Breast epithelium (tissue), 4 donors: ENCODE measurements around the gene EML1. TPM values are rescaled to one million over a fixed set of nuclear protein-coding genes. Genes with fewer than 3 reads are reported as not detected.

Experiments used
- DNase-seq, 2 donors: peaks; one replicate each; pipeline ENCODE4 v3.0.0-alpha.2; 2019; ENCODE audit warnings: low spot score in 2 of 2
- H3K27ac ChIP-seq, 2 donors: fragments of 200-600 bp; sonication (generic) in 1 of 2; one replicate each; pipeline ENCODE4 v1.5.1; 2016 to 2019; ENCODE audit warnings: mild to moderate bottlenecking in 1 of 2
- H3K27me3 ChIP-seq, 2 donors: fragments of 200-600 bp; sonication (generic) in 1 of 2; one replicate each; pipeline versions ENCODE4 v1.5.1 to v1.6.0; 2017 to 2019; ENCODE audit warnings: control low read depth in 1 of 2, mild to moderate bottlenecking in 1 of 2
- H3K36me3 ChIP-seq: fragments of 200-600 bp; one replicate; pipeline ENCODE4 v1.5.1; 2019
- H3K4me1 ChIP-seq, 2 donors: fragments of 200-600 bp; sonication (generic); one replicate each; pipeline ENCODE4 v1.5.1; 2016 to 2019; ENCODE audit warnings: control low read depth in 1 of 2
- H3K4me3 ChIP-seq, 3 donors: fragments of 200-600 bp; sonication (generic); 1 replicate in 2 of 3; 2 replicates in 1 of 3; pipeline ENCODE4 v1.5.1; 2016 to 2019; ENCODE audit warnings: mild to moderate bottlenecking in 3 of 3, moderate library complexity in 2 of 3
- H3K9me3 ChIP-seq, 2 donors: fragments of 200-600 bp; sonication (generic) in 1 of 2; one replicate each; pipeline ENCODE4 v1.5.1; 2016 to 2019; ENCODE audit warnings: control low read depth in 1 of 2
- POLR2A ChIP-seq: fragments of 450-650 bp; IDR thresholded peaks from one replicate; pipeline ENCODE4 v1.6.1; 2016; ENCODE audit warnings: antibody characterized with exemption, mild to moderate bottlenecking, moderate library complexity
- POLR2AphosphoS5 ChIP-seq, 3 donors: sonication (generic); formaldehyde crosslinking; IDR thresholded peaks; one replicate each; pipeline ENCODE4 v1.6.1; 2017; ENCODE audit warnings: antibody characterized with exemption in 3 of 3
- intact Hi-C: fragments of 100-400 bp; cut with DNase I; formaldehyde crosslinking; loops from one replicate; pipeline ENCODE4 v1.15.1; 2023; ENCODE audit warnings: low total_unique reads
- total RNA-seq, 3 donors: library from RNA; depleted of rRNA; stranded (reverse); fragments of >200 nt; gene quantifications; one replicate each; pipeline ENCODE4 v1.1.0, GENCODE V29; 2016
- TF ChIP-seq, protein P1 (sequence below), 3 donors: fragments of 450-650 bp; IDR thresholded peaks; one replicate each; pipeline ENCODE4 v1.5.1; 2016 to 2017; ENCODE audit warnings: antibody characterized with exemption in 3 of 3, mild to moderate bottlenecking in 3 of 3, moderate library complexity in 3 of 3

Gene EML1
- total RNA-seq, 3 donors from 2014 or later = 11.3 to 26.1 (median 25.9) TPM

DNA sequence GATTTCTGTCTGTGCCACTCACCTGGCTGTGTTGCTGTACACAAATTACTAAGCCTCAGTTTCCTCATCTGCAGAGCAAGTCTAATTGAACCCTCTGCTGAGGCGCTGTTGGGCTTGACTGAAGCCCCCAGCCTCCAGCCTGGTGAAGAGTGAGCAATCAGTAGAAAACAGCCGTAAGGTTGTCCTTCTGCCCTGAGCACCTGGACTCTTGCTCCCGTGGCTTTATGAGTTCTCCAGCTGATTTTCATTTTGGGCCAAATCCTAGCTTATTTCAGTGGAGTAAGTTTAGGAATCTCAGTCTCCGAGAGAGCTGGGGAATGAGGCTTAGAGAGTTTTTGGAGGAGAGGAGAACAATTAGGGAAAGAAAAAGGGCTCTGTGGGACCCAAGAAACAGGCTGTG is 138.1 kb downstream of the EML1 start:
- H3K4me1 ChIP-seq = no peaks in the 10 kb centered on the region
- no peak for DNase-seq
- TF ChIP-seq POLR2AphosphoS5 (IDR thresholded peaks at IDR 0.05) = no peak
- TF ChIP-seq POLR2A = no peak
- TF ChIP-seq, protein P1, sequence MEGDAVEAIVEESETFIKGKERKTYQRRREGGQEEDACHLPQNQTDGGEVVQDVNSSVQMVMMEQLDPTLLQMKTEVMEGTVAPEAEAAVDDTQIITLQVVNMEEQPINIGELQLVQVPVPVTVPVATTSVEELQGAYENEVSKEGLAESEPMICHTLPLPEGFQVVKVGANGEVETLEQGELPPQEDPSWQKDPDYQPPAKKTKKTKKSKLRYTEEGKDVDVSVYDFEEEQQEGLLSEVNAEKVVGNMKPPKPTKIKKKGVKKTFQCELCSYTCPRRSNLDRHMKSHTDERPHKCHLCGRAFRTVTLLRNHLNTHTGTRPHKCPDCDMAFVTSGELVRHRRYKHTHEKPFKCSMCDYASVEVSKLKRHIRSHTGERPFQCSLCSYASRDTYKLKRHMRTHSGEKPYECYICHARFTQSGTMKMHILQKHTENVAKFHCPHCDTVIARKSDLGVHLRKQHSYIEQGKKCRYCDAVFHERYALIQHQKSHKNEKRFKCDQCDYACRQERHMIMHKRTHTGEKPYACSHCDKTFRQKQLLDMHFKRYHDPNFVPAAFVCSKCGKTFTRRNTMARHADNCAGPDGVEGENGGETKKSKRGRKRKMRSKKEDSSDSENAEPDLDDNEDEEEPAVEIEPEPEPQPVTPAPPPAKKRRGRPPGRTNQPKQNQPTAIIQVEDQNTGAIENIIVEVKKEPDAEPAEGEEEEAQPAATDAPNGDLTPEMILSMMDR (IDR thresholded peaks at IDR 0.05) = no peak
- no peaks in the 10 kb centered on the region for H3K36me3 ChIP-seq
- no peaks in the 10 kb centered on the region for H3K9me3 ChIP-seq
- intact Hi-C loops = no loop called here
- no peak overlapping the region for H3K4me3 ChIP-seq
- H3K27ac ChIP-seq = no peak overlapping the region
- no peaks in the 10 kb centered on the region for H3K27me3 ChIP-seq

DNA sequence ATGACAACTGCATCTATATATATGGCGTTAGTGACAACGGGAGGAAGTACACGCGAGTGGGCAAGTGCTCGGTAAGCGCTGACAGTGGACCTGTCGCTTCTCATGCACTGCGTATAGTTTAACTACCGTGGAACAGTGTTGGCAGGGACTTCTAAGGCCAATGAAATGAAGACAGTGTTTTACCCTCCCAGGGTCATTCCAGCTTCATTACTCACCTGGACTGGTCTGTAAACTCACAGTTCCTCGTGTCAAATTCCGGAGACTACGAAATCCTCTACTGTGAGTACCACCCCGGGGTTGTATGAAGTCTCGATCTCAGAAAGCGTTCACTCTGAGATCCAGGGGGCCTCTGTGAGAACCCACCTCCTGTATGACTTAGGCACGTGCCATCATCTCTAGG is 142.8 kb downstream of the EML1 start:
- no peak for DNase-seq
- H3K4me3 ChIP-seq = no peak overlapping the region
- no peaks in the 10 kb centered on the region for H3K27me3 ChIP-seq
- intact Hi-C loops = no loop called here
- no peak overlapping the region for H3K27ac ChIP-seq
- no peaks in the 10 kb centered on the region for H3K9me3 ChIP-seq
- no peaks in the 10 kb centered on the region for H3K36me3 ChIP-seq
- no peak for TF ChIP-seq POLR2A
- TF ChIP-seq, protein P1 (IDR thresholded peaks at IDR 0.05) = no peak
- no peaks in the 10 kb centered on the region for H3K4me1 ChIP-seq

DNA sequence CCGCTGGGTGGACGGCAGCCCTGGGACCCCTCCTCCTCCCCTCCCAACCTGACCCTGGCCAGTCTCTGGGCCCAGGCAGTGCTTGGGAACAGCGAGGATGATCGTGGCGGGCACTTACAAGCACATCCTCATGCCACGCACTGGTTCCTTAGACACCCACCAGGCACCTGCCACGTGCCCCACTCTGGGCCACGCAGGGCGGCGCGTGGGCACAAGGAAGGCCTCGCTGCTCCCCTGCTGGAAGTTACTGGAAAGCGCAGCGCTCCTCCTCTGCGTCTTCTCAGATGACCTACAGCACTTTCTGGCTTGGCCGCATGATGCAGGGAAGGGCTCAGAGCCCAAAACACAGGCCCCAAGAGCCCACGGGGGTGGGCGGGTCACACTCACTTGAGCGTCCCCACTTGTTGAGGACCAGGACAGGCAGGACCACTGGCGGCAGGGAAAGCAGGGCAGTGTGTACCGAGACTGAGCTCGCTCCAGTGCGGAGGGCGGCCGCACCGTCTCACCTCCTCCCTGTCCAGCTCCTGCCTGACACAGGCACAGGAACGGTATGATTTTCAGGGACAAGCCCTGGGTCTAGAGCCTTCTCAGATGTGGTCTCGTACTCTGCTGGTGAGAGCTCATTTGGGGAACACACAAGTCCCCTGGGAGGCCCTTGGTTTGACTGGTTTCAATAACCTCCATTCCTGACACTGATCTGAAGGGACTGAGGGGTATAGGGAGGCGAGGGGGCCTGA is 143.7 kb downstream of the EML1 start:
- intact Hi-C loops = no loop called here
- no peaks in the 10 kb centered on the region for H3K27me3 ChIP-seq
- H3K9me3 ChIP-seq = no peaks in the 10 kb centered on the region
- no peaks in the 10 kb centered on the region for H3K36me3 ChIP-seq
- H3K4me3 ChIP-seq = no peak overlapping the region
- no peak for DNase-seq
- TF ChIP-seq POLR2A (no peak), POLR2AphosphoS5 (IDR thresholded peaks at IDR 0.05) (no peak)
- TF ChIP-seq, protein P1 (IDR thresholded peaks at IDR 0.05) = no peak
- H3K4me1 ChIP-seq = no peaks in the 10 kb centered on the region
- H3K27ac ChIP-seq = no peak overlapping the region

DNA sequence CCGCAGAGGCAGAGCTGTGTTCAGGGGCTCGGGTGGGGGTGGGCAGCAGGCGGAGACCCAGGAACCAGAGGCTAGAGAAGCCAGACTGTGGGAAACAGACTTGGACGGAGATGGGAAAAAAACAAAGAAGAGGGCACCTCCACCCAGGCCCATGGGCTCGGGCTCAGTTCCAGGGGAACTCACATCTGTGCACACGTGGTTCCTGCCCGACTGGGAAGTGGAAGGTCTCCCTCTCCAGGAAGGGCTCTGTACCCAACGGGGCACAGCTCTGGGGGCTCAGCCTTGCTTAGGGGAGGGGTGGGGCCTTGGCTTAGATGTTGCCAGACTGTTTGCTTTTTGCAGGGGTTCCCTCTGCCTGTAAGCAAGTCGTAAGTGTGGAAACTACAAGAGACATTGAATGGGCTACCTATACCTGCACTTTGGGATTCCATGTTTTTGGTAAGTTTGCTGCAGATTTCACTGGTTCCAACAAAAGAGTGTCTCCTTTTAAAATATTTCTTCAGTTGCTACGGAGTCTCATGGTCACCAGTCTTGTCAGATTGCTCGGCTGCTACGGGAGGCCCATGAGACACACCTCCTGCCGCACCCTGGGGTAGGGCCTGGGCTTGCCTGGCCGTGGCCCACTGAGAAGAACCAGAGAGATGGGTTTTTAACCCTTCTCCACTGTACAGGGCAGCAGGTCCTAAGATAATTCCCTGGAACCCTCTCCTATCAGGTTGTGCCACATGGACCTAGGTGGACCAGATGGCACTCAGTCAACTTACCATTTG is 144.4 kb downstream of the EML1 start:
- Histone ChIP-seq H3K27me3 (no peaks in the 10 kb centered on the region), H3K4me3 (no peak overlapping the region), H3K9me3 (no peaks in the 10 kb centered on the region), H3K27ac (no peak overlapping the region), H3K36me3 (no peaks in the 10 kb centered on the region), H3K4me1 (no peaks in the 10 kb centered on the region)
- DNase-seq = no peak
- intact Hi-C loops = no loop called here
- TF ChIP-seq POLR2A (no peak), POLR2AphosphoS5 (IDR thresholded peaks at IDR 0.05) (no peak)
- TF ChIP-seq, protein P1 (IDR thresholded peaks at IDR 0.05) = no peak

DNA sequence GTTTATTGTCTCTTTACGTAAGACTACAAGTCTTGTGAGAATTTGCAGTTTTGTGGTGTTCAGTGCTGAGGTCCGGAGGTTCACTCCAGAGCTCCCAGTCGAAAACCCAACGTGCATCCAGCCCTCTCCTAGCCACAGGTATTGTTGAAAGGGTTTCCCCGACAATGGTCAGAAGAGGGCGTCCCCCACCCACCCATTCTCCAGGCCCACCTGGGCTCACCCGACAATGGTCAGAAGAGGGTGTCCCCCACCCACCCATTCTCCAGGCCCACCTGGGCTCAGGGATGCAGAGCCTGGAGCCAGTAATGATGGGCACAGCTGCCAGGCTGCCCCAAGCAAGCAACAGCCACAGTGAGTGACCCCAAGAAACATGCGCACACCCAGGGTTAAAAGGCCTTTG is 145.2 kb downstream of the EML1 start:
- H3K4me3 ChIP-seq = no peak overlapping the region
- H3K27ac ChIP-seq = no peak overlapping the region
- H3K27me3 ChIP-seq = no peaks in the 10 kb centered on the region
- H3K9me3 ChIP-seq = no peaks in the 10 kb centered on the region
- no peaks in the 10 kb centered on the region for H3K4me1 ChIP-seq
- no peaks in the 10 kb centered on the region for H3K36me3 ChIP-seq
- no peak for DNase-seq
- intact Hi-C loops = no loop called here
- TF ChIP-seq POLR2AphosphoS5 (IDR thresholded peaks at IDR 0.05) = no peak
- TF ChIP-seq, protein P1 (IDR thresholded peaks at IDR 0.05) = no peak
- TF ChIP-seq POLR2A = no peak
